H1 (cell line): Measurements from ENCODE around the gene ERCC1. TPM values are rescaled to one million over a fixed set of nuclear protein-coding genes. Genes with fewer than 3 reads are reported as not detected.

ENCODE experiments used
- ASH2L ChIP-seq: fragments of 200-600, 300-600 bp; sonication (generic); IDR thresholded peaks from one replicate; pipeline ENCODE4 v1.7.1; 2017; ENCODE audit warnings: low read length
- BRCA1 ChIP-seq: IDR thresholded peaks from 2 replicates; pipeline ENCODE4 v1.6.1; 2012; ENCODE audit warnings: low read depth, low read length, improper control_type of control experiment
- CREB1 ChIP-seq: IDR thresholded peaks from 2 replicates; pipeline ENCODE4 v1.6.1; 2012; ENCODE audit warnings: inconsistent platforms
- EZH2 ChIP-seq: fragments of 200-600 bp; sonication (generic); IDR thresholded peaks from 2 replicates; pipeline ENCODE4 v1.7.1; 2012; ENCODE audit warnings: low read depth, mild to moderate bottlenecking, moderate library complexity, low read length, inconsistent platforms; ENCODE audit not compliant: severe bottlenecking
- GABPA ChIP-seq: IDR thresholded peaks from 2 replicates; pipeline ENCODE4 v1.6.1; 2011; ENCODE audit warnings: mild to moderate bottlenecking, low read length, moderate library complexity, borderline replicate concordance; ENCODE audit not compliant: insufficient read depth
- HDAC2 ChIP-seq, 2 experiments: fragments of 300-600 bp in 1 of 2; sonication (generic) in 1 of 2; IDR thresholded peaks; 2 replicates each; pipeline ENCODE4 v1.6.1; 2011 to 2012; ENCODE audit warnings: low read depth in 2 of 2, low read length in 2 of 2, mild to moderate bottlenecking in 2 of 2, moderate library complexity in 2 of 2, borderline replicate concordance in 1 of 2, inconsistent platforms in 1 of 2
- KDM1A ChIP-seq: fragments of 200-600, 300-600 bp; sonication (generic); IDR thresholded peaks from 2 replicates; pipeline ENCODE4 v1.7.1; 2016; ENCODE audit warnings: mild to moderate bottlenecking, low read length, borderline replicate concordance
- RFX5 ChIP-seq: IDR thresholded peaks from 2 replicates; pipeline ENCODE4 v1.6.1; 2011; ENCODE audit warnings: low read depth, low read length, improper control_type of control experiment, borderline replicate concordance
- SIN3A ChIP-seq, 2 experiments: IDR thresholded peaks in 1 of 2; conservative IDR thresholded peaks in 1 of 2; 2 replicates each; pipeline ENCODE4 v1.6.1; 2011 to 2012; ENCODE audit warnings: low read length in 2 of 2, improper control_type of control experiment in 1 of 2, low read depth in 1 of 2, mild to moderate bottlenecking in 1 of 2
- SUZ12 ChIP-seq: fragments of 200-600 bp; sonication (generic); IDR thresholded peaks from 2 replicates; pipeline ENCODE4 v1.6.1; 2012; ENCODE audit warnings: mild to moderate bottlenecking, inconsistent platforms, low read length, moderate library complexity, mixed read lengths
- TEAD4 ChIP-seq: IDR thresholded peaks from 2 replicates; pipeline ENCODE4 v1.6.1; 2012; ENCODE audit warnings: low read depth, low read length, inconsistent platforms, mixed read lengths
- polyA plus RNA-seq, 7 experiments: library from polyadenylated mRNA; depleted of rRNA in 3 of 7; stranded (reverse) in 5 of 7; unstranded in 2 of 7; fragments of >200 nt in 5 of 7; fragments of 200-250 nt in 2 of 7; gene quantifications; 1 replicate in 5 of 7; 2 replicates in 1 of 7; 4 replicates in 1 of 7; pipeline versions ENCODE4 v1.2.1 to v1.2.3, GENCODE V29; 2011 to 2013; ENCODE audit warnings: missing spikeins in 2 of 7, mixed read lengths in 2 of 7
- total RNA-seq: library from RNA; stranded (reverse); fragmentation: NEBNext Ultra II Directional; extraction: Animal tissue kit (Norgen Biotek cat#: 25700); gene quantifications from 2 replicates; pipeline ENCODE4 v1.2.1, GENCODE V29; 2021
- TF ChIP-seq, protein P1 (sequence below): IDR thresholded peaks from 2 replicates; pipeline ENCODE4 v1.6.1; 2011; ENCODE audit warnings: low read depth, mild to moderate bottlenecking, low read length; ENCODE audit not compliant: insufficient read depth

The ERCC1 gene
- total and polyA plus RNA-seq, 2 of the 8 experiments (the other 6 are each of a cell fraction or from before 2014, with no cell fraction given), result 44.7 to 94.2 TPM

DNA sequence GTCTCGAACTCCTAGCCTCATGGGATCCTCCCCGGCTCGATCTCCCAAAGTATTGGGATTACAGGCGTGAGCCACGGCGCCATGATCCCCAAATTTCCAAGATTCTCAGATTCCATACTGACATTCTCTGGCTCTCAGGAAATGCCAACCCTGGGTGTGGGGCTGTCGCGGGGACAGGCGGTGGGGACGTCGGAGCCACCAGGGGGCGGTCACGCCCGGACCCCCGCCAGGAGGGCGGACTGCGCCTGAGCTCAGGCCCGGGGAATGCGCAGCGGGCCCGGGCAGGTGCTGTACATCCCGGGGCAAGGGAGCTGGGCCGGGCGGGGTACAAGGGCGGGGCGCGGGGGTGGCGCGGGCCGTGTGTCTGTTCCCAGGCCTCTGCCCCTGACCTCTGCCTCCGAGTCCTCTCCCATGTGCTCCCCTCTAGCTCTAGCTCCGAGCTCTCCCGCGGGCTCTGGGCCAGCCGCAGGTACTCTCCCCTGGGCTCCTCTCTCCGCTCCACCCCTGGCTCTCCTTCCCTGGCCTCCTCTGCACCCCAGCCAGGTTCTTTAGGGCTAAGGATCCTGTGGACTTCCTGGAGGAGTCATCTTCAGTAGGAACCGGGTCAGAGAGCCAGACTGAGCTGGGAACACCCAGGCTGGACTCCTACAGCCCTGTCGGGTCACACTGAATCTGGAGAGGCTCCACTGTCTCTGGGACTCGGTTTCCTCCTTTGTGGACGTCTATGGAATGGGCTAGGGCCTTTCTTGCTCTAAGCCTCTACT lies 21.2 kb downstream of the ERCC1 start (continued):
- TF ChIP-seq GABPA (peak; percentile 69; the same call in 1 of the 2 replicates), TEAD4 (peak; percentile 62; the same call in 1 of the 2 replicates), KDM1A (no peak), HDAC2 (IDR thresholded peaks at IDR 0.05; ENCODE audit: borderline replicate concordance in 1 of 2, low read depth in 2 of 2, low read length in 2 of 2) (peak in 1 of 2 experiments; percentile 53; a peak in 1 of 4 replicates), SUZ12 (no peak), SIN3A (conservative IDR thresholded peaks at IDR 0.05 in 1 of 2, IDR thresholded peaks at IDR 0.05 in 1 of 2; ENCODE audit: low read depth in 1 of 2, low read length in 2 of 2) (0 out of 4 replicates have a peak, but pooled peaks of 1 of the 2 experiments have one; percentile 72), RFX5 (no peak), BRCA1 (no peak), EZH2 (no peak), ASH2L (peak; percentile 31), CREB1 (peak; percentile 63; the same call in 1 of the 2 replicates)
- TF ChIP-seq, protein P1, sequence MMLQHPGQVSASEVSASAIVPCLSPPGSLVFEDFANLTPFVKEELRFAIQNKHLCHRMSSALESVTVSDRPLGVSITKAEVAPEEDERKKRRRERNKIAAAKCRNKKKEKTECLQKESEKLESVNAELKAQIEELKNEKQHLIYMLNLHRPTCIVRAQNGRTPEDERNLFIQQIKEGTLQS, result no peak
